SKM-1 (cell line): ENCODE data around the gene ARPP21.

ENCODE experiments used
- DNase-seq: peaks from one replicate; lab custom pipeline; 2025; ENCODE audit not compliant: unreplicated experiment; lab: John Stamatoyannopoulos, UW

ARPP21 gene

DNA sequence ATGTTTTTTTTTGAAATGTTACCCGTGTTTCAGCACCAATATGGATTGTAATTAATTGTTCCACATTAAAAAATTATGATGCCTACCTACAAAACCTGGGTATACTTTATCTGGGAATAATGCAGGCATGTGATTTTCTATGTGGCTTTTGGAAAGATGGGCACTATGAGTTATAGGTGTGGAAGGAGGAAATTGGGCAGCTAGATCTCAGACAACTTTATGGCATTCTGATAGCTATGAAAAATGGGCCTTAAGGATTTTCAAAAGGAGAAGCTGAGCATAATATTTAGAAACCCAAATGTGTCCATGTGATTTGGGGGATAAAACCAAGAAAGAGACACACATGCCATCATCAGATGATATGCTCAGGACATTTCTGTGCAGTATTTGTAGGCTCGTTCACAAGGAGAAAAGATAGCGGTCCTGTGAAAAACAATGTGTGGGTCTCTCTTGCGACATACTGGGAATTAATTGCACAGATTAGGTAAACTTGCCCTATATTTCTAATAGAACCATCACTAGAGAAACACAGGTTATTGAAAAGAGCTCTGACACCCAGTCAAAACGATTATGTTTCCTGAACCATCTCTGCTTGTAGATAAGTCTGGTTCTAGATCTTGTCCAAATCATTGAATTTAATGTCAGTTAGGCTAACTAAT is 35.3 kb downstream of the ARPP21 start:
- DNase-seq, result no peak

DNA sequence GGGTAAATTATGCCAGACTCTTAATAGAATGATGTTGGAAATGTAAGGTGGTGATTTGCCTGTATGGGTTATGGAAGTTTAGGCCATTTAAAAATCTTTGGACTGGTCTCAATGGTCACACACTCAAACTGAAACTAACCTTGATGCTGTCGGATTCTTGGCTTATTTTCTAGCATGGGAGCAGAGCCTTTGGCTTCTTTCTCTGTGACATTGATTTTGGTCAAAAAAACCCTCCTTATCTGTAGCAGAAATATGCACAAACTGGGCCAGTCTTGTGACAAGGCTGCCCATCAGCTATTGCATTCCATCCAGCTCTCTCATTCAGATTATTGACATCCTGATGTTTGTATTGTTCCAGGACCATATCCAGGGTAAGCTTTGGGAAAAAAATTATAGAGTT is 35.9 kb downstream of the ARPP21 start:
- no peak for DNase-seq

DNA sequence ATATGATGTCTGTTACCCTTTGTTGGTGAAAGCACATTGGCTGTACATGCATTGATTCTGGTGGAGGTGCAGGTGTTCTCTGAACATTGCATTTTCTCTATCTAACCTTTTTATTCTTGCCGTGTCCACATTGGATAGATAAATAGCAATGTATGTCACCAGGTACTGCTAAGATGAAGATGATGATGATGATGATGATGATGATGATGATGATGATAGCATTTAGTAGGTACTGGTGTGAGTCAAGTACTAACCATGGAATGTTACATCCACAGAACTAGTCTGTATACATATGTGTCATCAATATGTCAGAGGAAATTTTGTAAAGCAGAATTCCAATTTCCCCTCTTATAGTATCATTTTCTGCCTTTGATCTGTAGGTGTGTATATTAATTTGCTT is 36.3 kb downstream of the ARPP21 start:
- no peak for DNase-seq

GRCh38 chr3:35677797-35678196 is 38.5 kb downstream of the ARPP21 start:
- no peak for DNase-seq

- DNase-seq, result no peak
Observed at GRCh38 chr3:35678643-35679161, 39.4 kb downstream of the ARPP21 start.

GRCh38 chr3:35679409-35680080 is 40.2 kb downstream of the ARPP21 start:
- no peak for DNase-seq

DNA sequence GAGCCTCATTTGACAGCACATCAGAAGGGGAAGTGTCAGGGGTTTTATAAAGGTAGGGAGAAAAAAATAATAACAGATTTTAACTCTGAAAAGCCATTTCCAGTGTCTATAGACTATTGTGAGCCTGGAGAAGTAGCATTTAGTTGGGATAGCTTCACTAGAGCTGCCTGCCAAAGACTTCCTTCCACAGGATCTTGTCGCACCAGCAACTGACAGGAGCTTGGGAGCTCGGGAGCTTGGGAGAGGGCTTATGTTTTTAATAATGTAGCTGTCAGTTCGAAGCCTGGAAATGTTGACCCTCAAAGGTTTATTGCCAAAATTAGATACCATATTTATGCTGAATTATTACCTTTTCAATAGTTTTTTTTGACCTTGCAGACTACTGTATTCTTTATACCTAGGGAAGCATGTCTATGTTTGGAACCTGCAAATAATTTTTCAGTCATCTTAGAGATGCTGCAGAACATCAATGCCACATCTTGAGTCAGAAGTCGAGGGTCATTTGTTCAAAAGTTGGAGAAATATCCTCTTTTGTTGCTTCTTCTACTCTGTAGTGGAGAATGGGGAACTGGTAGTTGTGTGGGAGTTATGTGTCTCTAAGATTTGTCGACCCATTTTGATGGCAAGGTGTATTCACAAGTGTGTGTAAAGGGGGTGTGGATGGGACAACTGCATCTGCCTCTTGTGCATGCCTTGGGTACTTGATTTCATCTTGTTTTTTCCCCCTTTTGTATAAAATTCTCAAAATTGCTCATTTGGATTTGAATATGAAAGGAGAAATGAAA is 41.7 kb downstream of the ARPP21 start:
- no peak for DNase-seq

DNA sequence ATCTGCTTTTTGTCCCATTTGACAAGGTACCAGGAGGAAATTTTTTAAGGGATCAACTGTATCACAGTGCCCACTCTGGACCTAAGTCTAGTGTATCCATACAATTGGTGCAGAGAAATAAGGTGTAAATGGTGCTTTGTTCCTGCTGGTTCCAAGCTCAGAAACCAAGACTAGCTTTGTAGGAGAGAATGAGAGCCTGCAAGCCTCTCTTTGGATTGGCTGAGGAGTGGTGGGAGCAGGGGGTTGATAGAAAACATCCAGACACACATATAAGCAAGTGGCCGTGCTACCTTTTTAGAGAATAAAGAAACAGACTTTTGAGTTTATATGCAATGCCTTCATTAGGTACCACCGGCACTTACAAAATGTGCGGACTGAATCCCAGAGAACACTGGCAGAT is 45.8 kb downstream of the ARPP21 start:
- DNase-seq, result no peak

GRCh38 chr3:35688826-35689225 is 49.5 kb downstream of the ARPP21 start:
- DNase-seq, result no peak

DNA sequence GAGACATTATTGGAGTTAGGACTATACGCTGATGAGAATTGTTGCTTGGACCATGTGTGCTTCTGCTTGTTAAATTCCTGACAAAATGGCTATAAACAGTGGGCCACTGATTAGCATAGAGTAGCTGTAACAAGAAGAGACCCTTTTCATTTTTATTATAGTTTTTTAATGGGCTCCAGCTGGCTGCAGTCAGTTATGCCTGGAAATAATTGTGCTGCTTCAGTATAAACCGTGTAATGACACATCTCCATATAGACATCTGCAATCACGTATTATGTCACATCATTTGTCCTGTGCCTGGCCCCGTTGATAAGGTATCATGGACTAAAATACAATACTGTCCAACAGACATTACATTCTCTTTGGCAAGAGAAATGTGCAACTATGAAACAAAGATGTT is 50.9 kb downstream of the ARPP21 start:
- DNase-seq, result no peak

- DNase-seq, result no peak
Observed at GRCh38 chr3:35705904-35706303, 66.6 kb downstream of the ARPP21 start.

DNA sequence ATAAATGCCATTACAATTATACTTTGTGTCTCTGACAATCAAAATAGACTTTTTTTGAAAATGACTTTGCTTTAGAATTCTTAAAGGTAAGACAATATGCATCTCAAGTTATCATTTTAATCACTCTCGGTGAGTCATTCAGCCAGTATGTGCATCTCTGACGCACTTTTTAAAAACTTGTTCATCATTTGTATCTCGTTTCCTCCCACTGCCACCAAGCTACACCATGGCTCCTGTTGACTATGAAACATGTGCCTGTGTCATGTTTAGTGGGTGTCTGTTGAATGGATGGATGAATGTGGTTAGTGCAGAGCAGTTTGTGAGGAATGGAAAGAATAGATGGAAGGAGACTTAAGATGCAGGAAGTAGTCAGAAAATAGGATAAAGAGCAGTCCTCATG is 68.6 kb downstream of the ARPP21 start:
- DNase-seq, result no peak

DNA sequence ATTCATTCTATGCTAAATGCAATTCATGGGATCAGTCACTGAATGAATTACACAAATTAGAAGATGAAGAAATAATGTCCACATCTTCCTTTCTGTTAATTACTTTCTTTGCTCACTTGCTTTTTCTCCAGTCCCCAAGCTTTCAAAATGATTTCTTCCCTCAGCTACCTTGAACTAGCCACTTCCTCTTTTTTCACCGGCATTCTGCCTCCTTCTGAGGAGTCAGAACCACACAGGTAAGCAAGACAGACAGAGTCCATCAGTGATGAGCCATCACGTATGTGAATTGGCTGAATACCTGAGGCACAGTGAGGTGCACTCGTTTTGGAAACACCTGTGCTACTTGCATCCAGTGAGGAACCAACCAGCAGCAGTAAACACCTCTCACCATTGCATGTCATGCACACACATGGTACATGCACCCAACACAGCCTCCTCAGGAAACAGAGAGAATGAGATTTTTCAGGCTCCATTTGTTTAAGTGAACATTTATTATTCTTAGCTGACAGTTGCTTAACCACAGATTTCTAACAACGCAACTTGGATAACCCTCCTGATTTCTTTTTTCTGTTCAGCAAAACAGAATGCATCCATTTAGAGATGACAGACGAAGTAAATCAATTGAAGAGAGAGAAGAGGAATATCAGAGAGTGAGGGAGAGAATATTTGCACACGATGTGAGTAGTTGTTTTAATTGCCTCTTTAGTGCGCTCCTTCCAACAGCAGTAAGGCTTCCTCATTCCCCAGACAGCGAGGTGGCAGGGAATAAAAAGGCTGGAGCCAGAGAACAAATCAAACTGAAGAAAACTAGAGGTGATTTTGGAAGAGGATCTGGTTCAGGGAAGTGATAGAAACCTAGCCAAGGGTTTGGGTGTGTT is 69.3 kb downstream of the ARPP21 start:
- DNase-seq, result no peak

DNA sequence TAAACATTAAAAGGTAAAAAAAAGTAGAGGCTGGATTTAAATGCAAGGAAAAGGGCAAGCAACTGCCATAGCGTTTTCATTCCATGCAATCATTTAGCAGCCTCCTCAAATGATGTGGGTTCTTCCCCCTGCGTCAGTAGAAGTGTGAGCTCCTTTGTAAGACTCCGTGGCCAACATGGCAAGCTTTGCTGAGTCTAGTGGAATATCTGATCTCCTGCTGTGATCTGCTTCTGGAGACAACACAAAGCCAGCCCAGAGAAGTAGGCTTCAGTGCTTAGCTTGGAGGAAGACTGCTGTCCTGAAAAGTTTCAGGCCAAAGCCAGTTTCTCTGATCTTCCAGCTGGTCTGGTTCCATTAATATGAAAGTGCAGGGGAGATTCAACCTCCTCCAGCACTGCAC is 70.4 kb downstream of the ARPP21 start:
- no peak for DNase-seq

- no peak for DNase-seq
Observed at GRCh38 chr3:35710554-35710953, 71.2 kb downstream of the ARPP21 start.

DNA sequence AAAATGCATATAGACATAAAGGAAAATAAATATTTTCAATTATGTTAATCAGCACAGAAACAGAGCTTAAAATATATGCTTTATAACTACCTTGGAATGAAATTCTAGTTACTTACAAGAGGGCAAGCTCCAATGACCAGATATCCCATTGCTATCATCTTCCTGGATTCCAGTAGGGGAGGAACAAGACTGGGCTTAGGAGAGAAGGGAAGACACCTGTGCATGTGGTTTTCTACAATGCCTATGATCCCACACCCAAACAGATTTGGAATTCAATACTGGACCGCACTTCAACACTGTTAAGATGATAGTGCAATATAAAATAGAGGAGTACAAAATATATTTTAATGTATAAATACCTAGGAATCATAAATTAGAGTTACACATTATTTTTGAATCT is 79.6 kb downstream of the ARPP21 start:
- no peak for DNase-seq

GRCh38 chr3:35721628-35722027 is 82.3 kb downstream of the ARPP21 start:
- DNase-seq, result no peak

DNA sequence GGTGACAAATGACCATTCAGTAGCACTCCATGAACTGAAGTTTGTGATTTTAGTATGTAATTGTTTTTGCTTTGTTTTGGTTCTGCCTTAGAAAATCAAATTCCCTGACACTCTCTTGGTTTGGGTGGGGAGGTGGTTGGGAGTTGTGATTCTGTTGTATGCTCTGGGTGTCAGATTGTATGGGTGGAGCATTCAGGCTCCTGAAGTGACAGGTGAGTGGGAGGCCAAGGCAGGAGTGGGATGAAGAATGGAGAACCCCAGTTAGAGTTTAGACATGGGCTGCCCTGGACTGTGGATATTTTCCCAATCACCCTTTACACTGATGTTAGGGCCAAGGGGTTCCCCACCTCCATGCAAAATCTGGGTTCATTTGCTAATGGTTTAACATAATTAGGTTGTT is 83.6 kb downstream of the ARPP21 start:
- no peak for DNase-seq

GRCh38 chr3:35723480-35724097 is 84.3 kb downstream of the ARPP21 start:
- no peak for DNase-seq

DNA sequence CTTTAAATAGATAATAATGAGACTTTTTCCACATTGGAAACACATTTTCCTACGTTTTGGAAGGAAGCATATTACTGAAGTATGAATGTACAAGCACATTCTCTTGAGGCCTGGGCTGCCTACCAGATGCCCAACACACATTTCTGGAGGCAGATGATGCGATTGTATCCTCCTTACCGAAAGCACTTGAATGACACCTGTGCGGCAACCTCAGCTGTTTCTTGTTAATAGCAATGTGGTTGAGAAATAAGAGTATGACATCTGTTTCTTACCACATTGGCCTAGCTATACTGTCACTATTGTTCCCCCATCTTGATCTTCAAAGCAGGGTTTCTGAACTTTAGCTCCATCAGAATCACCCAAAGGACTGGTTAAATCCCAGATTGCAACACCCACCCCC is 84.8 kb downstream of the ARPP21 start:
- no peak for DNase-seq

- DNase-seq, result no peak
Observed at GRCh38 chr3:35727179-35727578, 87.9 kb downstream of the ARPP21 start.
